ENCODE data around the gene ATP2B1.

Gene ATP2B1

GRCh38 chr12:89610366-89610765 lies 98.3 kb downstream of the ATP2B1 start:
- Histone ChIP-seq H3K36me3 (ENCODE audit: control insufficient read depth in 2 of 2, insufficient read depth in 1 of 2, low read length in 2 of 2) (peaks cover 21 to 31% of the 10 kb centered on the region in 2 experiments; a peak in 2 of 3 replicates), H3K4me3 (ENCODE audit: low read depth, low read length) (no peak overlapping the region), H3K9me3 (ENCODE audit: control insufficient read depth, insufficient read depth, low read depth, low read length) (no peaks in the 10 kb centered on the region), H3K4me1 (ENCODE audit: control insufficient read depth, insufficient read depth, low read length) (no peaks in the 10 kb centered on the region), H3K27ac (ENCODE audit: extremely low read depth, low read depth, low read length) (no peak overlapping the region)
- no peak for TF ChIP-seq ZNF350 (tag by site-specific recombination; IDR thresholded peaks at IDR 0.05)
- no peak for TF ChIP-seq PRDM2 (tag by site-specific recombination; IDR thresholded peaks at IDR 0.05; ENCODE audit: borderline replicate concordance)
- TF ChIP-seq MYNN (tag by site-specific recombination; IDR thresholded peaks at IDR 0.05; ENCODE audit: borderline replicate concordance), result no peak
- TF ChIP-seq GFI1B (tag by site-specific recombination; IDR thresholded peaks at IDR 0.05), result no peak
- no peak for TF ChIP-seq ZBTB48 (tag by site-specific recombination; IDR thresholded peaks at IDR 0.05)
- no peak for TF ChIP-seq ZNF645 (tag by site-specific recombination; IDR thresholded peaks at IDR 0.05)
- TF ChIP-seq PBX3 (CRISPR knock-in tag; IDR thresholded peaks at IDR 0.05), result no peak
- no peak for TF ChIP-seq AEBP2 (tag by site-specific recombination; IDR thresholded peaks at IDR 0.05; ENCODE audit: borderline replicate concordance)
- TF ChIP-seq ZNF426 (tag by site-specific recombination; IDR thresholded peaks at IDR 0.05), result no peak
- TF ChIP-seq ZNF133 (tag by site-specific recombination; IDR thresholded peaks at IDR 0.05), result no peak
- TF ChIP-seq HOXC10 (CRISPR knock-in tag; IDR thresholded peaks at IDR 0.05), result no peak
- TF ChIP-seq ZNF707 (tag by site-specific recombination; IDR thresholded peaks at IDR 0.05), result no peak
- TF ChIP-seq ZNF510 (tag by site-specific recombination; IDR thresholded peaks at IDR 0.05; ENCODE audit: insufficient replicate concordance), result no peak
- no peak for TF ChIP-seq ZNF501 (tag by site-specific recombination; IDR thresholded peaks at IDR 0.05)
- ChIA-PET POLR2A (no interaction called here), CTCF (no interaction called here)

- Histone ChIP-seq H3K4me3 (ENCODE audit: low read depth, low read length) (no peak overlapping the region), H3K36me3 (ENCODE audit: control insufficient read depth in 2 of 2, insufficient read depth in 1 of 2, low read length in 2 of 2) (peaks cover 24 to 35% of the 10 kb centered on the region in 2 experiments), H3K27ac (ENCODE audit: extremely low read depth, low read depth, low read length) (no peak overlapping the region), H3K4me1 (ENCODE audit: control insufficient read depth, insufficient read depth, low read length) (no peaks in the 10 kb centered on the region), H3K9me3 (ENCODE audit: control insufficient read depth, insufficient read depth, low read depth, low read length) (no peaks in the 10 kb centered on the region)
- CTCF ChIA-PET, result interaction anchor here (1.3 kb wide), 1 partner anchor 10 kb away, joined by 3 read pairs; no protein-coding TSS in a partner anchor
- TF ChIP-seq BCL6B (tag by site-specific recombination; IDR thresholded peaks at IDR 0.05), result no peak
- TF ChIP-seq ZFP69B (tag by site-specific recombination; IDR thresholded peaks at IDR 0.05), result no peak
- TF ChIP-seq OSR2 (tag by site-specific recombination; IDR thresholded peaks at IDR 0.05), result no peak
- no peak for TF ChIP-seq ZNF350 (tag by site-specific recombination; IDR thresholded peaks at IDR 0.05)
- TF ChIP-seq ZNF449 (tag by site-specific recombination; IDR thresholded peaks at IDR 0.05), result no peak
- no peak for TF ChIP-seq MEIS1 (CRISPR knock-in tag; IDR thresholded peaks at IDR 0.05; ENCODE audit: borderline replicate concordance)
- no peak for TF ChIP-seq ZNF677 (tag by site-specific recombination; IDR thresholded peaks at IDR 0.05)
- TF ChIP-seq GLI4 (tag by site-specific recombination; IDR thresholded peaks at IDR 0.05), result no peak
- TF ChIP-seq ZSCAN30 (tag by site-specific recombination; IDR thresholded peaks at IDR 0.05), result no peak
- no peak for TF ChIP-seq SCRT1 (tag by site-specific recombination; IDR thresholded peaks at IDR 0.05; ENCODE audit: borderline replicate concordance)
- POLR2A ChIA-PET, result no interaction called here
These were observed 105.0 kb downstream of the ATP2B1 start for GRCh38 chr12:89603678-89604077.

All from HEK293 (cell line).